OCI-M2 (cell line): ENCODE measurements around the gene TRIM59.
"Not testable (repeated sequence)": the region's sequence is repeated elsewhere in the genome, so short reads cannot be mapped to it uniquely, and the experiment has no call there.

ENCODE experiments used
- DNase-seq: peaks from one replicate; lab custom pipeline; 2025; ENCODE audit not compliant: unreplicated experiment; lab: John Stamatoyannopoulos, UW

The TRIM59 gene

GRCh38 chr3:160458151-160458550, 8.6 kb upstream of the TRIM59 start:
- DNase-seq, result no peak

DNA sequence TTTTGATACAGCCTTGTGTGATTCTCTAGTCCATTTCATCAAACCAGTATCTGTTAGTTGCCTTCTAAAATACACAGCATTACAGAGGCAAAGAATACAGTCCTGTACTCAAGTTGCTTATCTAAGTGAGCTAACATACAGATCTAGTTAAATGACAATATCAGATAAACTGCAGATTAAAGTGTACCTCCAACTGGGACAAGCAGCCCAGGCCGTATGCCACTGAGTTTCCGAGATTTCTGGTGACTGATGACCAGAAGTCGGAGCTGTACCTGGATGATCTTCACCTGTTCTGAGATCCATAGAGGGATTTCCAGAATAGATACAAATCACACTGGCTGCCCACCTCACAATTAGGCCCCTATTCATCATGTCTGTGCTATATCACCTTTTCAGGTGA, 6.3 kb upstream of the TRIM59 start:
- DNase-seq, result no peak

GRCh38 chr3:160454995-160455394, 5.4 kb upstream of the TRIM59 start:
- DNase-seq, result no peak

- not testable (repeated sequence) for DNase-seq
These were observed 2.7 kb upstream of the TRIM59 start for GRCh38 chr3:160452251-160452650.

GRCh38 chr3:160451602-160452001, 2.0 kb upstream of the TRIM59 start:
- DNase-seq, result no peak

DNA sequence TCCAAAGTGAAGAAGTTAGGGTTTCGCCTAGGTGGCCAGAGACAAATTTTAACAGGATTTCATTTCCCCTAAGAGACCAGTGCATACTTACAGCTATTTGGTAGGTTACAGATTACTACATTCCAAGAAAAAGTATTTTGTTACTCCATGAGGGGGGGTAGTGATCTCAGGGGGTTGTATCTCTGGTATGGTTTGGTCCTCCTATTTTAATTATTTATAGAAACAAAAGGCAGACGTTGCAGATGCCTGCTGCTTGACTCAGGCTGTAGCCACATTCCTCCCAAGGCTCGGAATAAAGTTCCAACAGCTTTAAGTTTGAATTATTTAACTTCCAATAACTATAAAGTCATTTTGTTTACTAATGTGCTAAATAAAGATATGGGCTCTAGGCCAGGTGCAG, 1.3 kb upstream of the TRIM59 start:
- no peak for DNase-seq

DNA sequence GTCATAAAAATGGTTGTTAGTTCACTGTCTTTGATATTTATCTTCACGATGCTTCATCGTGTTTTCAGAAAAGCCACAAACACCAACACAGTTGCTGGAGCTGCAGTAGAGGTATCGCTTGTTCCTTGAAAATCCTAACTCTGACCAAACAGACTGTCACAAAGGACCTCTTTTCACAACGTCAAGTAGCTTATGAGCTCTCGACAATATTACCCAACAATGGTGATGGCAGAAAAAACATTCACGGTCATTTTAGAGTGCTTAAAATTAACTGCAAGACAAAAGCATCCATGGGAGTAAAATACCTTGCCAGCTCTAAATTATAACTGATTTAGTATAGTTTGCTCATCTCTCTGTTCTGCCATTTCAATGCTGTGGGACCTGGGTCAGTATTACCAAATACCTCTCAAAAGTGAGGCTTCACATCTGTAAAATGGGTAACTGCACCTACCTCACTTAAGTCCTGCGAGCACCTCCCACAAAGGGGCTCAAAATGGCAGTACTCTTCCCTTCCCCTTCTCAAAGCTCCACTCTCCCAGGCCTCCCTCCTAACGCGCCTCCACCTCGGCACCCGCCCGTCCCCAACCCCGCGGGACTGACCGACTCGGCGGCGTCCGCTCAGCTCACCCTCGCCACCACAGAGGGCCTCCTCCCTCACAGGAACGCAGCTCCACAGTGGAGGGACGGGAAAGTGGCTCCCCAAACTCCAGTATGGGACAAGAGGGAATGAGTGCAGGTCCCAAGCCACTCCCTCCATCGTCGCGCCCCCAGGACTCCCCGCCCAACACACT, 546 bp downstream of the TRIM59 start:
- no peak for DNase-seq

DNA sequence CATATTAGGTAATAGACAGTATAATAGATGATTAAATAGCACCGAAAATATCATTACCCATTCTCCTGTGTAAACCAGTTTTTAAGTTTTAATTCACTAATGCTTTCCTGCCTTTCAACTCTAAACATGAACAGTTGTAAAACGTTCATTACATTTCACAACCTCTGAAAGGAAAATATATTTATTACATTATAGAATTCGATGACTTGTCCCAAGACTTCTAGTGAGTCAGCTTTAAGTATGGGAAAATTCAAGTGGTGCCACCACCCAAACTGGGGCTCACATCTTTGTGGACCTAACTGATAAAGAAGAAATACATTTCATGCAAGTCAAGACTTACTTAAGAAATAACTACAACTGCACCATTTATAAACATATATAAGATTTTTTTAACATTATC, 2.0 kb downstream of the TRIM59 start:
- no peak for DNase-seq

- DNase-seq, result no peak
These were observed 3.0 kb downstream of the TRIM59 start for GRCh38 chr3:160446522-160447056.

DNA sequence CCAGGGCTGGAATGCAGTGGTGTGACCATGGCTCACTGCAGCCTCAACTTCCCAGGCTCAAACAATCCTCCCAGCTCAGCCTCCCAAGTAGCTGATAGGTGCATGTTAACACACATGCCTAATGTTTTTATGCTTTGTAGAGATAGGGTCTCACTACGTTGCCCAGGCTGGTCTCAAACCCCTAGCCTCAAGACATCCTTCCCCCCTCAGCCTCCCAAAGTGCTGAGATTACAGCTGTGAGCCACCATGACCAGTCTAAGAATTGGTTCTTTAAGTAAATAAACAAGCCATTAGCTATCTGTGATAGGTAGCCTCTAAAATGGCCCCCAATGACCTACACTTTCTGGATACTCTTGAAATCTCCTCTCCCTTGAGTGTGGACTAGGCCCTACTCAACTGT, 3.7 kb downstream of the TRIM59 start:
- no peak for DNase-seq

DNA sequence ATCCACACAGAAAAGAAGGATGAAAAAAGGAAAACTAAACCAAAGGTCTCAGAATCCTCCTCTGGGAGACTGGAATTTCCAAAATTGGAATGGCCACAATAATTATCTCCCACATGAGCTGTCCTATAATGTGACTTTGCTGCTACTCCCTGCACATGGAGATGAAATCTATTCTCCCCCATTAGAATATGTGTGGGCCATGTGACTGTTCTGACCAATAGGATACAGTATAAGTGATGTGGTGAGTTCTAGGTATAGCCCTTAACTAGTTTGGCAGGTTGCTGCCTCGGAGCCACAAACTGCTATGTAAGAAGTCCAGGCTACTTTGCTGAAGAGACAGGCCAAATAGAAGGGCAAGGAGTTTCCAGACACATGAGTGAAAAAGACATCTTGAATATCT, 5.2 kb downstream of the TRIM59 start:
- DNase-seq, result no peak

DNA sequence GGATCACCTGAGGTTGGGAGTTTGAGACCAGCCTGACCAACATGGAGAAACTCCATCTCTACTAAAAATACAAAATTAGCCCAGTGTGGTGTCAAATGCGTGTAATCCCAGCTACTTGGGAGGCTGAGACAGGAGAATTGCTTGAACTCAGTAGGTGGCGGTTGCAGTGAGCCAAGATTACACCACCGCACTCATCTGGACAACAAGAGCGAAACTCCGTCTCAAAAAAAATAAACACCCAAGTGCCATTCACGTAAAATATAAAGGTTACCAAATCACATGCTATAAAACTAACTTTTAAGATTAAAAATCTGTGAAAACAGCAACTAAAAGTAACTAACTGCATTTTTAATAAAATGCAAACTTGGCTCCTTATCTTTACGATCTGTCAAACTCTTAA, 8.9 kb downstream of the TRIM59 start:
- DNase-seq, result no peak

GRCh38 chr3:160437083-160437455, 12.5 kb downstream of the TRIM59 start:
- DNase-seq, result no peak

DNA sequence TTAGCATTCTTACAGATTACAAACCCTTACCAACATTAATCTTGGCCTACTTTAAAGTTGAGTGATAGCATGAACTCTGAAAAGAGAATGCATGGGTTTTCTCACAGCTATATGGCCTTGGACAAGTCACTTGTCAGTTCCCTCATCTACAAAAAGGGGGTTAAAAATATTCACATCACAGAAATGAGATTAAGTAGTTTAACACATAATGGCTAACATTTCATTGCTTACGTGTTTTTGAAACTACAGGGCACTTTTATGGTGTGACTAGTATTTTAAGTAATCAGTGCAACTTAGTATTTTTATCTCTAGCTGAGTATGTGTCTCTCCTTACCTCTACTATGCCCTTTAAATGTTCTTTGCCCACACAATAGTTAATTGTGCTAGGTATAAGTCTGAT, 13.8 kb downstream of the TRIM59 start:
- DNase-seq, result no peak

GRCh38 chr3:160435095-160435494, 14.5 kb downstream of the TRIM59 start:
- no peak for DNase-seq

GRCh38 chr3:160434071-160434470, 15.5 kb downstream of the TRIM59 start:
- no peak for DNase-seq

DNA sequence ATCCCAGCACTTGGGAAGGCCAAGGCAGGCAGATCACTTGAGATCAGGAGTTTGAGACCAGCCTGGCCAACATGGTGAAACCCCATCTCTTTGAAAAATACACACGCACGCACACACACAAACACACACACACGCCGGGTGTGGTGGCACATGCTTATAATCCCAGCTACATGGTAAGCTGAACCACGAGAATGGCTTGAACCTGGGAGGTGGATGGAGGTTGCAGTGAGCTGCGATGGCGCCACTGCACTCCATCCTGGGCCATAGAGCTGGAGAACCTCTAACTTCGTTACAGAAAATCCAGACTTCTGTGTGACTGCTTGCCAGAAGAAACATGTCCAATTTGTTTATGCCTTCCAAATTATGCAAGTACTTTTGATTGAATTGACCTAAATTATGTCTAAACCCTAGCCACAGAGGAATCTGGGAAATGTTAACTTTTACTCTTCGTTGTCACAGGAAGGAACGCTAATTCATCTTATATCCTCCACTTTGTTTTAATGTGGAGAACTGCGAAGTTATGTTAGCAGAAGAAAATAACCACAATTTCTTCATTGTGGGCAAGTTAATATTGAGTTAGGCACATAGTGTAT, 21.7 kb downstream of the TRIM59 start:
- no peak for DNase-seq

DNA sequence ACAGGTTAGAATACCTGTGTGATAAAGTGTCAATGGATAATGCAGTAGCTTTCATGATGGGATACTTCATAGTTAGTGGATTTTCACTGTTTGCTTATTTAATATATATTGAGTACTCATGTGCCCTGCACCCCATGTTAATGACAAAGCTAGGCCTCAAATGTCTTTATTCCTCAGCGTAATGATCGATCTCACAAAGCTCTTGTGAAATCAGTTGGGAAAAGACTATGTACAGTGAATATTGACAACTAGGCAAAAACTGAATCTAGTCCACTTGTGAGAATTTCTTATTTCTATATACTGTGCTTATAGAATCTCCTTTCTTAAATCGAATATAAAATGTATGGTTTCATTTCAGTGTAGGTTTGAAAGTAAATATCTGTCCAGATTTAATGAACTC, 32.3 kb downstream of the TRIM59 start:
- no peak for DNase-seq

GRCh38 chr3:160413613-160414248, 35.9 kb downstream of the TRIM59 start:
- DNase-seq, result peak; percentile 28

GRCh38 chr3:160412477-160412876, 37.1 kb downstream of the TRIM59 start:
- no peak for DNase-seq

DNA sequence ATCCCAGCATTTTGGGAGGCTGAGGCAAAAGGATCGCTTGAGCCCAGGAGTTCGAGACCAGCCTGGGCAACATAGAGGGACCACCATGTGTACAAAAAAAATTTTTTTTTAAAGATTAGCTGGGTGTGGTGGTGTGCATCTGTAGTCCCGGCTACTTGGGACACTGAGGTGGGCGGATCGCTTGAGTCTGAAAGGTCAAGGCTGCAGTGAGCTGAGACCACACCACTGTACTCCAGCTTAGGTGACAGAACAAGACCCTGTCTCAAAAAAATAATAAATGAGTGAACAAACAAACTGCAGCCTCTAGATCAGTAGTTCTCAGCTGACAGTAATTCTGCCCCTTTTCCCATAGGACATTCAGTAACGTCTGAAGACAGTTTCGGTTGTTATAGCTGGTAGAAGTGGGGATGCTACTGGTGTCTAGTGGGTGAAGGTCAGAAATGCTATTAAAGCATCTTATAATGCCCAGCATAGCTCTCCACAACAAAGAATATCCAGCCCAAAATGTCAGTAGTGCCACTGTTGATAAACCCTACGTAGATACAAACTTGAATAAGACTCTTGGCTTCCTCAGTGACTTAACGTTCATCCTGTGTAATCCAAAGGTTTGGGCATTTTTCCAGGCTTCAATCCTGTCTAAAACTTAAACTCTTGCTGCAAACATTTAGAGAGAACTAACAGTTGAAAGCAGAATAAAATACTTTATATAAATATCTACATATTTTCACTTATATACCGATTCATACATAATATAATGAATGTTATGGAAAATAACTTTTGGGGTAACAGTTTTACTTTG, 39.6 kb downstream of the TRIM59 start:
- no peak for DNase-seq
